Measurements from ENCODE around the gene GNAI2. TPM values are rescaled to one million over a fixed set of nuclear protein-coding genes. Genes with fewer than 3 reads are reported as not detected.
A peak's percentile ranks its signal among the peaks of the same experiment; 100 is the strongest.

The GNAI2 gene
- total RNA-seq, 1 donor from 2014 or later: 97.9 TPM

DNA sequence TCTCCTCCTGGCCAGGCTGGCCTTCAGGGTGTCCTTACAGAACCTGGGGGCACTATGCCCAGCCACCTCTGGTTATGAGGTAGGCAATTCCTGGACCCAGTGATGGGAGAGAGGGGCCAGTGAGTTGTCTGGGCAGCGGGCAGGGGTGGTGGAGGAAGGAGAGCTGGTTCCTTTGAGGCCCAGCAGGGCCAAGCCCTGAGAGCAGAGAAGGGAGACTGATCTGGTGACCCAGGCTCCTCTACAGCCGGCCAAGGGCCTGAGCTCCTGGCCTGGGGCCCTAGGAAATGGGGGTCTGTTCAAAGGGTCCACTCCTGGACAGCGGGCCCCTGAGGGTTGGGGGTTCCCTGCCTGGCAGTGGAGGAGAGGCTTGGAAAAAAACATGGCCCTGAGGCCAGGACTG is 23.0 kb upstream of the GNAI2 start:
- TF ChIP-seq, protein P1, sequence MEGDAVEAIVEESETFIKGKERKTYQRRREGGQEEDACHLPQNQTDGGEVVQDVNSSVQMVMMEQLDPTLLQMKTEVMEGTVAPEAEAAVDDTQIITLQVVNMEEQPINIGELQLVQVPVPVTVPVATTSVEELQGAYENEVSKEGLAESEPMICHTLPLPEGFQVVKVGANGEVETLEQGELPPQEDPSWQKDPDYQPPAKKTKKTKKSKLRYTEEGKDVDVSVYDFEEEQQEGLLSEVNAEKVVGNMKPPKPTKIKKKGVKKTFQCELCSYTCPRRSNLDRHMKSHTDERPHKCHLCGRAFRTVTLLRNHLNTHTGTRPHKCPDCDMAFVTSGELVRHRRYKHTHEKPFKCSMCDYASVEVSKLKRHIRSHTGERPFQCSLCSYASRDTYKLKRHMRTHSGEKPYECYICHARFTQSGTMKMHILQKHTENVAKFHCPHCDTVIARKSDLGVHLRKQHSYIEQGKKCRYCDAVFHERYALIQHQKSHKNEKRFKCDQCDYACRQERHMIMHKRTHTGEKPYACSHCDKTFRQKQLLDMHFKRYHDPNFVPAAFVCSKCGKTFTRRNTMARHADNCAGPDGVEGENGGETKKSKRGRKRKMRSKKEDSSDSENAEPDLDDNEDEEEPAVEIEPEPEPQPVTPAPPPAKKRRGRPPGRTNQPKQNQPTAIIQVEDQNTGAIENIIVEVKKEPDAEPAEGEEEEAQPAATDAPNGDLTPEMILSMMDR (IDR thresholded peaks at IDR 0.05; ENCODE audit: insufficient read depth, low read length, severe bottlenecking): no peak
- DNase-seq (ENCODE audit: low read depth) (no peak), FAIRE-seq (no peak)
- Histone ChIP-seq H3K4me3 (ENCODE audit: low read depth, low read length) (no peak overlapping the region), H3K36me3 (ENCODE audit: control insufficient read depth, insufficient read depth, low read length) (no peaks in the 10 kb centered on the region), H3K27me3 (ENCODE audit: control insufficient read depth, insufficient read depth, low read length) (no peaks in the 10 kb centered on the region)

DNA sequence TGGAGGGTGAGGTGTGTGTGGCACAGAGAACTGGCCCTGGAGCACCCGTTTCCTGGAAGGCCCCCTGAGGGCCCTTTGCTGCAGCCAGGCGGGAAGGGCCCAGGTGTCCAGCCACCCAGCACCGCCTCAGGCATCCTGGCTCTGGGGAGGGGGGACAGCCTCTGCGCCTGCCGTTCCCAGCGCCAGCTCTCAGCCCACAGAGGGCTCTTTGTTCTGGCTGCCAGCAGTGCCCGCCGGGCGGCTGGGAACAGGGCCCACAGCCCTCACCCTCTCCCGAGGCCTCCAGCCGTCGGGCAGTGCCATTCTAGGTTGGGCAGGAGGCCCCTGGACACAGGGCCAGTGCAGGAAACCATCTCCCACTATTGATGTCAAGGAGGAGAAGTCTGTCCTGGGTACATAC is 22.6 kb upstream of the GNAI2 start:
- FAIRE-seq: no peak
- Histone ChIP-seq H3K36me3 (ENCODE audit: control insufficient read depth, insufficient read depth, low read length) (no peaks in the 10 kb centered on the region), H3K27me3 (ENCODE audit: control insufficient read depth, insufficient read depth, low read length) (no peaks in the 10 kb centered on the region), H3K4me3 (ENCODE audit: low read depth, low read length) (no peak overlapping the region)
- TF ChIP-seq, protein P1 (IDR thresholded peaks at IDR 0.05; ENCODE audit: insufficient read depth, low read length, severe bottlenecking): no peak
- DNase-seq (ENCODE audit: low read depth): no peak

DNA sequence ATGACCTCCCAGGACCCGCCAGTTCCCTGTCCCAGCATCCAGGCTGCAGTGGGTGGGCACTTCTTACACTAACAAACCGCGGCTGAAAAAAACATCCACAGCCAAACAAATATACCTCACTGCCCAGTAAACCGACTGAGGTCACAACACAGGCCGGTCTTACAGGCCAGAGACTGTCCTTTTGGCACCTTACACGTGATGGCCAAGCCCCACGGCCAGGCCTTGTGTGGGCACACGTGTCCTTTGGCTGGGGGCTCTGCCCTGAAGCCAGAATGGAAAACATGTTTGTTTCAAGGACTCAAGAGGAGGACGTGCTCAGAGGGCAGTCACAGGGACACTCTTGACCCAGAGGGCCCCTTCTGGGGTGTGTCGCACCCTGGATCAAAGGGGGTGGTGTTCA is 21.2 kb upstream of the GNAI2 start:
- no peak overlapping the region for H3K4me3 ChIP-seq (ENCODE audit: low read depth, low read length)
- DNase-seq (ENCODE audit: low read depth) (no peak), FAIRE-seq (no peak)
- H3K36me3 ChIP-seq (ENCODE audit: control insufficient read depth, insufficient read depth, low read length): no peaks in the 10 kb centered on the region
- TF ChIP-seq, protein P1 (IDR thresholded peaks at IDR 0.05; ENCODE audit: insufficient read depth, low read length, severe bottlenecking): no peak
- H3K27me3 ChIP-seq (ENCODE audit: control insufficient read depth, insufficient read depth, low read length): no peaks in the 10 kb centered on the region

DNA sequence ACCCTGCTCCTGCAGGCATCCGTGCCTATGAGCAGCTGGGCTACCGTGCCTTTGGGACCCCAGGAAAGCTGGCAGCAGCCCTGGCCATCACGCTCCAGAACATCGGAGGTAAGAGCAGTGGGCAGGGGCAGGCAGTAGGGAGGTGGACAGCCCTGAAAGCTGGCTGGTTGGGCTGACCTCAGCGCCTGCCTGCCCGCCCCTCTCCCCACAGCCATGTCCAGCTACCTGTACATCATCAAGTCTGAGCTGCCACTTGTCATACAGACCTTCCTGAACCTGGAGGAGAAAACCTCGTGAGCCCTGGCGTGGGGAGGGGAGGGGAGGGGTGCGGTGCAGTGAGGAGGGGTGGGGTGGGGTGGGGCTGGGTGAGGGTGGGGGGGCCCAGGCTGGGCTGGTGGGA is 20.5 kb upstream of the GNAI2 start:
- DNase-seq (ENCODE audit: low read depth): no peak
- Histone ChIP-seq H3K4me3 (ENCODE audit: low read depth, low read length) (no peak overlapping the region), H3K36me3 (ENCODE audit: control insufficient read depth, insufficient read depth, low read length) (no peaks in the 10 kb centered on the region), H3K27me3 (ENCODE audit: control insufficient read depth, insufficient read depth, low read length) (no peaks in the 10 kb centered on the region)
- TF ChIP-seq, protein P1 (IDR thresholded peaks at IDR 0.05; ENCODE audit: insufficient read depth, low read length, severe bottlenecking): no peak
- no peak for FAIRE-seq

DNA sequence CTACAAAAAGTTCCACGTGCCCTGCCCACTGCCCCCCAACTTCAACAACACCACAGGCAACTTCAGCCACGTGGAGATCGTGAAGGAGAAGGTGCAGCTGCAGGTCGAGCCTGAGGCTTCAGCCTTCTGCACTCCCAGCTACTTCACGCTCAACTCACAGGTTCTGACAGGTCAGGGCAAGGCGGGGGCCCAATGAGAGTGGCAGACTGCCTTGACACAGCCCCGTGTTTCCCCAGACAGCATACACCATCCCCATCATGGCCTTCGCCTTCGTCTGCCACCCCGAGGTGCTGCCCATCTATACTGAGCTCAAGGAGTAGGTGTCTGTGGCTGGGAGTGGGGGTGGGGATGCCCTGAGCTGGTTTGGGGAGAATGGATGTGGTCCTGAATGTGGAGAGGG is 18.3 kb upstream of the GNAI2 start:
- DNase-seq (ENCODE audit: low read depth) (peak; percentile 56), FAIRE-seq (peak; percentile 87)
- H3K27me3 ChIP-seq (ENCODE audit: control insufficient read depth, insufficient read depth, low read length): no peaks in the 10 kb centered on the region

DNA sequence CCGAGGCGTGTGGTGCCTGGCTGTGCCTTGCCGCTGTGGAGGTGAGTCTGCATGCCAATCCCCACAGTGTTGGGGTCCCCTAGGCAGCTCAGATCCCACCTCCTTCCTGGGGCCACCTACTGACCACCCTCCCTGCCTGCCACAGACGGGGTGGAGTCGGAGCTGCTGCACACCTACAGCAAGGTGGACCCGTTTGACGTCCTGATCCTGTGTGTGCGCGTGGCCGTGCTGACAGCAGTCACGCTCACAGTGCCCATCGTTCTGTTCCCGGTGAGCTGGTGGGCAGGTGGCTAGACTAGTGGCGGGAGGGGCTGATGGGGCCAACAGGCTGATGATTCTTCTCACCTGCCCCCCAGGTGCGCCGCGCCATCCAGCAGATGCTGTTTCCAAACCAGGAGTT is 17.6 kb upstream of the GNAI2 start:
- Histone ChIP-seq H3K36me3 (ENCODE audit: control insufficient read depth, insufficient read depth, low read length) (no peaks in the 10 kb centered on the region), H3K27me3 (ENCODE audit: control insufficient read depth, insufficient read depth, low read length) (no peaks in the 10 kb centered on the region), H3K4me3 (ENCODE audit: low read depth, low read length) (no peak overlapping the region)
- TF ChIP-seq, protein P1 (IDR thresholded peaks at IDR 0.05; ENCODE audit: insufficient read depth, low read length, severe bottlenecking): no peak
- FAIRE-seq (no peak), DNase-seq (ENCODE audit: low read depth) (no peak)

More for the DNA sequence above, 18.3 kb upstream of the GNAI2 start:
- TF ChIP-seq, protein P1 (IDR thresholded peaks at IDR 0.05; ENCODE audit: insufficient read depth, low read length, severe bottlenecking): no peak
- H3K4me3 ChIP-seq (ENCODE audit: low read depth, low read length): no peak overlapping the region
- no peaks in the 10 kb centered on the region for H3K36me3 ChIP-seq (ENCODE audit: control insufficient read depth, insufficient read depth, low read length)
